ENCODE data around the gene ERG28.

DNA sequence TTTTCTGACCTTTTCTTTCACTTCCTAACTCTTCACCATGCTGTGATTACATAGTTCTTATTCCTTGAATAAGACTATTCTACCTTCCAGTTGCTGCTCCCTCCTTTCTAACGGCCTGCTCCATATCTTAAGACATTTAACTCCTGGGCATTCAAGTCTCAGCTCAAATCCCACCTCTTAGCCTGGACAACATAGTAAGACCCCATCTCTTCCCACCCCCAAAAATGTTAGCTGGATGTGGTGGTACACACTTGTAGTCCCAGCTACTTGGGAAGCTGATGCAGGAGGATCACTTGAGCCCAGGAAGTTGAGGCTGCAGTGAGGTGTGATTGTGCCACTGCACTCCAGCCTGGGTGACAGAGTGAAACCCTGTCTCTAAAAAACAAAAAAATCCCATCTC, 10.9 kb downstream of the ERG28 start:
- TF ChIP-seq MAFK (conservative IDR thresholded peaks at IDR 0.05 in 1 of 2, IDR thresholded peaks at IDR 0.05 in 1 of 2; ENCODE audit: low read length in 2 of 2) (no peak), NBN (conservative IDR thresholded peaks at IDR 0.05) (no peak), MIER3 (CRISPR knock-in tag; IDR thresholded peaks at IDR 0.05; ENCODE audit: borderline replicate concordance) (no peak), ZBTB3 (CRISPR knock-in tag; IDR thresholded peaks at IDR 0.05; ENCODE audit: borderline replicate concordance, low read depth) (no peak), HOXA9 (CRISPR knock-in tag; IDR thresholded peaks at IDR 0.05; ENCODE audit: borderline replicate concordance) (no peak), RBM39 (IDR thresholded peaks at IDR 0.05; ENCODE audit: low read depth, low read length, poor library complexity, severe bottlenecking) (no peak)
- TF ChIP-seq, protein P1, sequence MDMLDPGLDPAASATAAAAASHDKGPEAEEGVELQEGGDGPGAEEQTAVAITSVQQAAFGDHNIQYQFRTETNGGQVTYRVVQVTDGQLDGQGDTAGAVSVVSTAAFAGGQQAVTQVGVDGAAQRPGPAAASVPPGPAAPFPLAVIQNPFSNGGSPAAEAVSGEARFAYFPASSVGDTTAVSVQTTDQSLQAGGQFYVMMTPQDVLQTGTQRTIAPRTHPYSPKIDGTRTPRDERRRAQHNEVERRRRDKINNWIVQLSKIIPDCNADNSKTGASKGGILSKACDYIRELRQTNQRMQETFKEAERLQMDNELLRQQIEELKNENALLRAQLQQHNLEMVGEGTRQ (IDR thresholded peaks at IDR 0.05; ENCODE audit: low read depth, low read length), result no peak
- TF ChIP-seq, protein P1 (CRISPR knock-in tag; IDR thresholded peaks at IDR 0.05; ENCODE audit: borderline replicate concordance), result no peak
- TF ChIP-seq, protein P2, sequence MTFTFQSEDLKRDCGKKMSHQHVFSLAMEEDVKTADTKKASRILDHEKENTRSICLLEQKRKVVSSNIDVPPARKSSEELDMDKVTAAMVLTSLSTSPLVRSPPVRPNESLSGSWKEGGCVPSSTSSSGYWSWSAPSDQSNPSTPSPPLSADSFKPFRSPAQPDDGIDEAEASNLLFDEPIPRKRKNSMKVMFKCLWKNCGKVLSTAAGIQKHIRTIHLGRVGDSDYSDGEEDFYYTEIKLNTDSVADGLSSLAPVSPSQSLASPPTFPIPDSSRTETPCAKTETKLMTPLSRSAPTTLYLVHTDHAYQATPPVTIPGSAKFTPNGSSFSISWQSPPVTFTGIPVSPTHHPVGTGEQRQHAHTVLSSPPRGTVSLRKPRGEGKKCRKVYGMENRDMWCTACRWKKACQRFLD (CRISPR knock-in tag; IDR thresholded peaks at IDR 0.05; ENCODE audit: borderline replicate concordance), result no peak
- TF ChIP-seq, protein P3, sequence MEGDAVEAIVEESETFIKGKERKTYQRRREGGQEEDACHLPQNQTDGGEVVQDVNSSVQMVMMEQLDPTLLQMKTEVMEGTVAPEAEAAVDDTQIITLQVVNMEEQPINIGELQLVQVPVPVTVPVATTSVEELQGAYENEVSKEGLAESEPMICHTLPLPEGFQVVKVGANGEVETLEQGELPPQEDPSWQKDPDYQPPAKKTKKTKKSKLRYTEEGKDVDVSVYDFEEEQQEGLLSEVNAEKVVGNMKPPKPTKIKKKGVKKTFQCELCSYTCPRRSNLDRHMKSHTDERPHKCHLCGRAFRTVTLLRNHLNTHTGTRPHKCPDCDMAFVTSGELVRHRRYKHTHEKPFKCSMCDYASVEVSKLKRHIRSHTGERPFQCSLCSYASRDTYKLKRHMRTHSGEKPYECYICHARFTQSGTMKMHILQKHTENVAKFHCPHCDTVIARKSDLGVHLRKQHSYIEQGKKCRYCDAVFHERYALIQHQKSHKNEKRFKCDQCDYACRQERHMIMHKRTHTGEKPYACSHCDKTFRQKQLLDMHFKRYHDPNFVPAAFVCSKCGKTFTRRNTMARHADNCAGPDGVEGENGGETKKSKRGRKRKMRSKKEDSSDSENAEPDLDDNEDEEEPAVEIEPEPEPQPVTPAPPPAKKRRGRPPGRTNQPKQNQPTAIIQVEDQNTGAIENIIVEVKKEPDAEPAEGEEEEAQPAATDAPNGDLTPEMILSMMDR (CRISPR knock-in tag; IDR thresholded peaks at IDR 0.05), result no peak
- TF ChIP-seq, protein P4, sequence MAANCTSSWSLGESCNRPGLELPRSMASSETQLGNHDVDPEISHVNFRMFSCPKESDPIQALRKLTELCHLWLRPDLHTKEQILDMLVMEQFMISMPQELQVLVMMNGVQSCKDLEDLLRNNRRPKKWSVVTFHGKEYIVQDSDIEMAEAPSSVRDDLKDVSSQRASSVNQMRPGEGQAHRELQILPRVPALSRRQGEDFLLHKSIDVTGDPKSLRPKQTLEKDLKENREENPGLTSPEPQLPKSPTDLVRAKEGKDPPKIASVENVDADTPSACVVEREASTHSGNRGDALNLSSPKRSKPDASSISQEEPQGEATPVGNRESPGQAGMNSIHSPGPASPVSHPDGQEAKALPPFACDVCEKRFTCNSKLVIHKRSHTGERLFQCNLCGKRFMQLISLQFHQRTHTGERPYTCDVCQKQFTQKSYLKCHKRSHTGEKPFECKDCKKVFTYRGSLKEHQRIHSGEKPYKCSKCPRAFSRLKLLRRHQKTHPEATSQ (CRISPR knock-in tag; IDR thresholded peaks at IDR 0.05; ENCODE audit: borderline replicate concordance), result no peak

Data from HepG2 (cell line).